Fibroblast of lung (primary cell): ENCODE measurements around the gene RAI1.

Source experiments
- CTCF ChIP-seq, 2 donors: IDR thresholded peaks in 1 of 2; conservative IDR thresholded peaks in 1 of 2; 1 replicate in 1 of 2; 2 replicates in 1 of 2; pipeline ENCODE4 v1.5.1; 2011 to 2012; ENCODE audit warnings: low read length in 2 of 2, control low read depth in 1 of 2, inconsistent platforms in 1 of 2, low read depth in 1 of 2, mild to moderate bottlenecking in 1 of 2
- EZH2 ChIP-seq: IDR thresholded peaks from 2 replicates; pipeline ENCODE4 v1.5.1; 2012; ENCODE audit warnings: low read length, control low read depth, mild to moderate bottlenecking; ENCODE audit errors: missing control alignments

GRCh38 chr17:17700251-17700969 lies 19.2 kb downstream of the RAI1 start:
- TF ChIP-seq CTCF (conservative IDR thresholded peaks at IDR 0.05 in 1 of 2, IDR thresholded peaks at IDR 0.05 in 1 of 2; ENCODE audit: low read depth in 1 of 2, low read length in 2 of 2) (no peak), EZH2 (no peak)
